AG09319 (cell line): ENCODE measurements around the gene TBX21.

Source experiments
- DNase-seq: peaks from one replicate; pipeline ENCODE4 v3.0.0-alpha.2; 2010; ENCODE audit warnings: low read depth; ENCODE audit errors: extremely low read depth
- CTCF ChIP-seq: IDR thresholded peaks from 2 replicates; pipeline ENCODE4 v1.5.1; 2011; ENCODE audit warnings: low read depth, mild to moderate bottlenecking, inconsistent platforms, low read length, moderate library complexity

Gene TBX21

GRCh38 chr17:47742319-47743181 is 9.5 kb downstream of the TBX21 start:
- TF ChIP-seq CTCF: peak; percentile 22
- DNase-seq: no peak

- TF ChIP-seq CTCF: no peak
- no peak for DNase-seq
Observed at GRCh38 chr17:47744168-47745036, 11.4 kb downstream of the TBX21 start.

GRCh38 chr17:47745037-47745380 is 12.0 kb downstream of the TBX21 start:
- DNase-seq: no peak
- no peak for TF ChIP-seq CTCF

GRCh38 chr17:47751471-47751870 is 18.4 kb downstream of the TBX21 start:
- no peak for TF ChIP-seq CTCF

GRCh38 chr17:47757386-47757785 is 24.4 kb downstream of the TBX21 start:
- no peak for DNase-seq
- TF ChIP-seq CTCF: no peak

More at GRCh38 chr17:47751471-47751870, 18.4 kb downstream of the TBX21 start:
- no peak for DNase-seq

- TF ChIP-seq CTCF: no peak
- no peak for DNase-seq
Observed at GRCh38 chr17:47760409-47761140, 27.5 kb downstream of the TBX21 start.
